H9 (cell line): ENCODE results near the gene UPF1. TPM values are rescaled to one million over a fixed set of nuclear protein-coding genes. Genes with fewer than 3 reads are reported as not detected.

ENCODE experiments used
- DNase-seq: peaks from one replicate; pipeline ENCODE4 v3.0.0-alpha.2; 2017
- H2AFZ ChIP-seq: one replicate; pipeline ENCODE4 v1.6.1; 2013; ENCODE audit warnings: mild to moderate bottlenecking, low read length, control low read depth, moderate library complexity
- H2AK5ac ChIP-seq: 2 replicates; pipeline ENCODE4 v1.6.1; 2013; ENCODE audit warnings: low read length, control low read depth, mixed read lengths; ENCODE audit not compliant: insufficient read length
- H2BK120ac ChIP-seq: one replicate; pipeline ENCODE4 v1.6.1; 2013; ENCODE audit warnings: low read depth, mild to moderate bottlenecking, low read length, control low read depth, inconsistent platforms; ENCODE audit not compliant: poor library complexity, severe bottlenecking
- H2BK12ac ChIP-seq: 2 replicates; pipeline ENCODE4 v1.6.1; 2013; ENCODE audit warnings: low read length, control low read depth, mixed read lengths, low read depth; ENCODE audit not compliant: insufficient read length
- H2BK15ac ChIP-seq: 2 replicates; pipeline ENCODE4 v1.6.1; 2013; ENCODE audit warnings: low read depth, low read length, control low read depth
- H2BK20ac ChIP-seq: one replicate; pipeline ENCODE4 v1.6.1; 2013; ENCODE audit warnings: low read depth, mild to moderate bottlenecking, low read length, control low read depth, inconsistent platforms; ENCODE audit not compliant: poor library complexity, severe bottlenecking
- H2BK5ac ChIP-seq: 2 replicates; pipeline ENCODE4 v1.6.1; 2013; ENCODE audit warnings: low read length, control low read depth, mixed read lengths; ENCODE audit not compliant: insufficient read length
- H3K14ac ChIP-seq: 2 replicates; pipeline ENCODE4 v1.6.1; 2013; ENCODE audit warnings: low read length, control low read depth; ENCODE audit not compliant: insufficient read depth
- H3K18ac ChIP-seq: 2 replicates; pipeline ENCODE4 v1.6.1; 2013; ENCODE audit warnings: low read depth, mild to moderate bottlenecking, mixed read lengths, low read length, control low read depth; ENCODE audit not compliant: insufficient read length
- H3K23ac ChIP-seq: 2 replicates; pipeline ENCODE4 v1.6.1; 2013; ENCODE audit warnings: low read length, control low read depth, mixed read lengths, low read depth; ENCODE audit not compliant: insufficient read length
- H3K23me2 ChIP-seq: 2 replicates; pipeline ENCODE4 v1.6.1; 2013; ENCODE audit warnings: low read depth, mild to moderate bottlenecking, mixed read lengths, low read length, control low read depth; ENCODE audit not compliant: insufficient read length, poor library complexity, severe bottlenecking
- H3K27ac ChIP-seq: 2 replicates; pipeline ENCODE4 v1.5.1; 2013; ENCODE audit warnings: low read length, control low read depth, mixed read lengths, low read depth; ENCODE audit not compliant: insufficient read length
- H3K27me3 ChIP-seq: 2 replicates; pipeline ENCODE4 v1.6.1; 2013; ENCODE audit warnings: low read length, control low read depth, inconsistent platforms; ENCODE audit not compliant: insufficient read depth
- H3K4ac ChIP-seq: 2 replicates; pipeline ENCODE4 v1.6.1; 2013; ENCODE audit warnings: low read depth, mild to moderate bottlenecking, control low read depth, inconsistent platforms, low read length, moderate library complexity
- H3K4me1 ChIP-seq: 2 replicates; pipeline ENCODE4 v1.6.1; 2013; ENCODE audit warnings: low read length, control low read depth, inconsistent platforms; ENCODE audit not compliant: insufficient read depth
- H3K4me2 ChIP-seq: 2 replicates; pipeline ENCODE4 v1.6.1; 2013; ENCODE audit warnings: low read length, control low read depth, mixed read lengths; ENCODE audit not compliant: insufficient read length, insufficient read depth
- H3K56ac ChIP-seq: 2 replicates; pipeline ENCODE4 v1.6.1; 2013; ENCODE audit warnings: low read depth, mild to moderate bottlenecking, mixed read lengths, low read length, control low read depth; ENCODE audit not compliant: insufficient read length
- H3K79me1 ChIP-seq: 2 replicates; pipeline ENCODE4 v1.6.1; 2013; ENCODE audit warnings: low read depth, mild to moderate bottlenecking, moderate library complexity, low read length, control low read depth, inconsistent platforms; ENCODE audit not compliant: insufficient read depth, poor library complexity, severe bottlenecking
- H3K79me2 ChIP-seq: 2 replicates; pipeline ENCODE4 v1.6.1; 2013; ENCODE audit warnings: low read length, control low read depth, inconsistent platforms; ENCODE audit not compliant: insufficient read depth
- H3K9ac ChIP-seq: 2 replicates; pipeline ENCODE4 v1.6.1; 2013; ENCODE audit warnings: low read length, control low read depth, mixed read lengths; ENCODE audit not compliant: insufficient read length; ENCODE audit errors: extremely low read depth
- H3K9me3 ChIP-seq: one replicate; pipeline ENCODE4 v1.6.1; 2013; ENCODE audit warnings: low read depth, low read length, inconsistent platforms; ENCODE audit not compliant: control insufficient read depth
- H3T11ph ChIP-seq: one replicate; pipeline ENCODE4 v1.6.1; 2013; ENCODE audit warnings: mild to moderate bottlenecking, low read length, control low read depth, inconsistent platforms
- H4K20me1 ChIP-seq: one replicate; pipeline ENCODE4 v1.6.1; 2013; ENCODE audit not compliant: control insufficient read depth, insufficient read length, insufficient read depth
- H4K5ac ChIP-seq: 2 replicates; pipeline ENCODE4 v1.6.1; 2013; ENCODE audit warnings: low read depth, mild to moderate bottlenecking, mixed read lengths, low read length, control low read depth; ENCODE audit not compliant: insufficient read length
- H4K8ac ChIP-seq: replicated peaks from 2 replicates; pipeline ENCODE4 v1.6.1; 2013; ENCODE audit warnings: low read length, control low read depth, mixed read lengths, low read depth; ENCODE audit not compliant: insufficient read length
- H4K91ac ChIP-seq: 2 replicates; pipeline ENCODE4 v1.6.1; 2013; ENCODE audit warnings: low read depth, mild to moderate bottlenecking, moderate library complexity, mixed read lengths, low read length, control low read depth; ENCODE audit not compliant: insufficient read length
- H3K27ac Mint-ChIP-seq, 3 experiments: 2 replicates in 2 of 3; 3 replicates in 1 of 3; pipeline ENCODE4 v1.8.0; 2020 to 2021; ENCODE audit warnings: mixed read lengths in 3 of 3, mild to moderate bottlenecking in 1 of 3, moderate library complexity in 1 of 3
- H3K27me3 Mint-ChIP-seq: 2 replicates; pipeline ENCODE4 v1.8.0; 2021; ENCODE audit warnings: low read depth, mild to moderate bottlenecking, moderate library complexity, mixed read lengths
- H3K36me3 Mint-ChIP-seq, 3 experiments: 2 replicates in 2 of 3; 3 replicates in 1 of 3; pipeline ENCODE4 v1.8.0; 2020 to 2021; ENCODE audit warnings: low read depth in 3 of 3, mixed read lengths in 3 of 3; ENCODE audit not compliant: insufficient read depth in 1 of 3
- H3K4me1 Mint-ChIP-seq, 2 experiments: 2 replicates each; pipeline ENCODE4 v1.8.0; 2020; ENCODE audit warnings: mixed read lengths in 2 of 2
- H3K4me3 Mint-ChIP-seq, 2 experiments: 2 replicates in 1 of 2; 3 replicates in 1 of 2; pipeline ENCODE4 v1.8.0; 2020 to 2021; ENCODE audit warnings: mild to moderate bottlenecking in 2 of 2, mixed read lengths in 2 of 2, moderate library complexity in 1 of 2
- H3K9me3 Mint-ChIP-seq, 2 experiments: 2 replicates in 1 of 2; 3 replicates in 1 of 2; pipeline ENCODE4 v1.8.0; 2020; ENCODE audit warnings: mild to moderate bottlenecking in 2 of 2, mixed read lengths in 2 of 2, moderate library complexity in 1 of 2
- CTCF ChIP-seq: fragments of 200-600 bp; sonication (generic); conservative IDR thresholded peaks from 3 replicates; pipeline ENCODE4 v1.8.0; 2021; ENCODE audit warnings: antibody characterized with exemption, mild to moderate bottlenecking
- WGBS: extraction: QIAGEN DNeasy Blood & Tissue Kit; methylation state at CpG from one replicate; pipeline ENCODE4 v1.1.7; 2013; ENCODE audit warnings: missing lambda C conversion rate, low lambda C conversion rate, mixed read lengths; ENCODE audit not compliant: insufficient read length; ENCODE audit errors: extremely low coverage; 5-methylcytosine and 5-hydroxymethylcytosine counted together
- total RNA-seq: library from RNA; stranded (reverse); gene quantifications from 2 replicates; pipeline ENCODE4 v1.2.1, GENCODE V29; 2021

Gene UPF1
- total RNA-seq, 1 experiment from 2014 or later = 85.4 TPM

DNA sequence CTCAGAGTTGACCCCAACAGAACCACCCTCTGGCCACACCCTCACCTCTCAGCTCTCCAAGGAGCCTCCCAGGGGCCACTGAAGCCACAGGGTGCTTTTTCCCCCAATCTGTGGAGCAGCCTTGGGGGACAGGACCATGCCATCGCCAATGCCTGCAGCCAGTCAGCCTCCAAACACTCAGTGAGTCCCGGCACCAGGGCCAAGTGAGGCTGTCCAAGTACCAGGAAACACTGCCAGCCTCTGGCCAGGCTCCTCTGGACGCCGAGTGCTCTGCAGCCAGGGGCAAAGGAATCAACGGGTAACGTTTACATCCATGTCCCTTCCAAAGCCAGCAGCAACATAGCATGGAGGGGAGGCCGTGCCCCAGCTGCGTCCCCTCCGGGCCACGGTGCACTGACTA is 31.1 kb upstream of the UPF1 start:
- Histone ChIP-seq H3K4me2 (no peak overlapping the region), H3K9ac (no peak overlapping the region), H3K27me3 (peaks cover 18% of the 10 kb centered on the region; the same call in 1 of the 2 replicates), H3K79me1 (no peaks in the 10 kb centered on the region), H2BK15ac (no peak overlapping the region), H4K91ac (no peak overlapping the region), H3K14ac (no peak overlapping the region; the same call in 1 of the 2 replicates), H3K56ac (no peak overlapping the region), H3K4ac (no peak overlapping the region), H2BK5ac (no peak overlapping the region), H2BK12ac (no peak overlapping the region), H4K8ac (no peak overlapping the region), H2AK5ac (no peak overlapping the region), H2BK20ac (no peak overlapping the region), H2AFZ (no peak overlapping the region), H2BK120ac (no peak overlapping the region), H3K9me3 (no peaks in the 10 kb centered on the region), H3K27ac (no peak overlapping the region), H4K5ac (no peak overlapping the region), H3K79me2 (no peaks in the 10 kb centered on the region), H3K23me2 (no peaks in the 10 kb centered on the region), H3K18ac (no peak overlapping the region), H3T11ph (no peak overlapping the region), H3K23ac (no peak overlapping the region), H3K4me1 (no peaks in the 10 kb centered on the region), H4K20me1 (no peaks in the 10 kb centered on the region)
- no CpG with 5 or more reads among the region's 10 CpGs for WGBS
- no peak overlapping the region for H3K27ac Mint-ChIP-seq
- H3K9me3 Mint-ChIP-seq = no peaks in the 10 kb centered on the region
- no peaks in the 10 kb centered on the region for H3K36me3 Mint-ChIP-seq
- no peak for TF ChIP-seq CTCF
- no peak for DNase-seq
- H3K27me3 Mint-ChIP-seq = no peaks in the 10 kb centered on the region; the same call in 1 of the 2 replicates
- no peak overlapping the region for H3K4me3 Mint-ChIP-seq
- H3K4me1 Mint-ChIP-seq = peaks cover 0 to 2% of the 10 kb centered on the region in 2 experiments; a peak in 1 of 4 replicates
